HUES48 (cell line): ENCODE data around the gene SKI.
A peak's percentile ranks its signal among the peaks of the same experiment; 100 is the strongest.

ENCODE experiments used
- H3K27ac ChIP-seq: one replicate; pipeline ENCODE4 v1.7.0; 2013; ENCODE audit warnings: low read depth, low read length, inconsistent platforms
- H3K27me3 ChIP-seq: 2 replicates; pipeline ENCODE4 v1.6.1; 2013; ENCODE audit warnings: mild to moderate bottlenecking, low read length; ENCODE audit not compliant: control insufficient read depth, insufficient read depth
- H3K36me3 ChIP-seq: 2 replicates; pipeline ENCODE4 v1.6.1; 2013; ENCODE audit warnings: low read length; ENCODE audit not compliant: control insufficient read depth, insufficient read depth
- H3K4me1 ChIP-seq: 2 replicates; pipeline ENCODE4 v1.6.1; 2013; ENCODE audit warnings: mild to moderate bottlenecking, low read length; ENCODE audit not compliant: control insufficient read depth, insufficient read depth
- H3K4me3 ChIP-seq: 2 replicates; pipeline ENCODE4 v1.5.1; 2013; ENCODE audit warnings: mild to moderate bottlenecking, low read depth, low read length
- H3K9ac ChIP-seq: 2 replicates; pipeline ENCODE4 v1.6.1; 2013; ENCODE audit warnings: mild to moderate bottlenecking, low read depth, low read length, moderate library complexity
- H3K9me3 ChIP-seq: 2 replicates; pipeline ENCODE4 v1.6.1; 2013; ENCODE audit warnings: low read length; ENCODE audit not compliant: control insufficient read depth, insufficient read depth

SKI gene

DNA sequence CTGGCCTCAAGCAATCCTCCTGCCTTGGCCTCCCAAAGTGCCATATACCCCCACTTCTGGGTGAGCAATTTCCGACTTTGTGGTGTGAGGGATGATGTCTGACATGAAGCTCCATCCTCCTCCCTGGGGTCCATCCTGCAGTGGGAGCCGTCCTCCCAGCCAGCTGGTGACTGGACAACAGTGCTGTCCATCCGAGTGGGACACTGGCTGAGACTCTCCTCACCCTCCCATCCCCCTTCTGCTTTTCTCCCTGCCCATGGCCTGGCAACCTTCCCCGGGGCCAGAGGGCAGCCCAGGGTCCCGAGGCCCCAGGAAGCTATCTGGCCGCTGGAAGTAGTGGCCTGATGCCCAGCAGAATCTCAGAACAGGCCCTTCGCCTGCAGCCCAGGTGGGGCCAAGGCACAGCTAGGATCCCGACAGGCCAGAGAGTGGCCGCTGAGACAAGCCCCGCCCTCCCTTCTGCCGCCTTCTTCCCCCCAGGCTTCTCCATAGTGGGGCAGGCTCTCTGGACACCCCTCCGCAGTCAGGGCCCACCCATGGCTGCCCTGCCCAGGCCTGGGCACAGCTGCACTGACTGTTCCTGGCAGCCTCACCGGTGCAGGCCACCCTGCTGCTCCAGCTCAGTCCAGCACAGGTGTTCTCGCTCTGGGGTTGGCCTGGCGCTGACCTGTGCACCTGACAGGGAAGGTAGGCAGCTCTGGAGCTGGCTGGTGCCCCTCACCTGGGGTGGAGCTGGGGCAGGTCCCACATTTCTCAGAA is 25.1 kb upstream of the SKI start:
- no peak overlapping the region for H3K9ac ChIP-seq
- no peaks in the 10 kb centered on the region for H3K36me3 ChIP-seq
- H3K27ac ChIP-seq: no peak overlapping the region
- no peak overlapping the region for H3K4me3 ChIP-seq
- H3K4me1 ChIP-seq: peaks cover 10% of the 10 kb centered on the region; the same call in 1 of the 2 replicates
- peaks cover 7% of the 10 kb centered on the region; the same call in 1 of the 2 replicates for H3K27me3 ChIP-seq
- H3K9me3 ChIP-seq: no peaks in the 10 kb centered on the region

DNA sequence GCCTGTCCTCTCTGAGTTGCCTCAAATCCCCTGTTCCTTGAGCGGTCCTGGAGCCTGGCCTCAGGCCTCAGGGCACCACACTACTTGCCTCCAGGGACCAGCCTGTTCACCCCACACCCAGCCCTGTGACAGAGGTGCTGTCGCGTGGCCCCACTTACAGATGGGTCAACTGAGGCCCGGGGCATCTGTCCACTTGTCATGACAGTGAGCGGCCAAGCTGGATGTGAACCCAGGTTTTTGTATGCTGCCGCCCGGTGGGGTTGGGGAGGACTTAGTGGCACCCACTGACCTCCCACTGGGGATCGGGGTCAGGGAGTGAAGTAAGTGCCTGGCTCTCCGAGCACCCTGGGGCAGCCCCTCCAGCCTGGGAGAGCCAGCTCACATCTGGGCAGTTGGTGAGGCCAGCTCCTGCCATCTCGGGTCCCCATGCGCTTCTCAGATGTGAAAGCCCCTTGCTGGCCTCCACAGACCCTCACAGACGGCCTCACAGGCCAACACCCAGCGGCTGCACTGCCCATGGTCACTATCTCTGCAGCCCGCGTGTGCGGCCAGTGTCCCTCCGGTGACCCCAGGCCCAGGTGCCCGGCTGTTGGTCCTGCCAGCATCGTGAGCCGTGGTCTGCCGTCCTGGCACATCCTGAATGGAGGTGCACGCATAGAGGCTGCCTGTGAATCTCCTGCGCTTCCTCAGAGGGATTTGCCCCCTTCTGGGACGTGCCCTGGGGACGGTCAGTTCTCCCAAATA is 24.3 kb upstream of the SKI start:
- Histone ChIP-seq H3K27ac (peak overlapping the region; percentile 73), H3K4me3 (peak overlapping the region; percentile 72), H3K27me3 (peaks cover 7% of the 10 kb centered on the region; the same call in 1 of the 2 replicates), H3K9me3 (no peaks in the 10 kb centered on the region), H3K36me3 (no peaks in the 10 kb centered on the region), H3K4me1 (peaks cover 9% of the 10 kb centered on the region; the same call in 1 of the 2 replicates), H3K9ac (no peak overlapping the region)

DNA sequence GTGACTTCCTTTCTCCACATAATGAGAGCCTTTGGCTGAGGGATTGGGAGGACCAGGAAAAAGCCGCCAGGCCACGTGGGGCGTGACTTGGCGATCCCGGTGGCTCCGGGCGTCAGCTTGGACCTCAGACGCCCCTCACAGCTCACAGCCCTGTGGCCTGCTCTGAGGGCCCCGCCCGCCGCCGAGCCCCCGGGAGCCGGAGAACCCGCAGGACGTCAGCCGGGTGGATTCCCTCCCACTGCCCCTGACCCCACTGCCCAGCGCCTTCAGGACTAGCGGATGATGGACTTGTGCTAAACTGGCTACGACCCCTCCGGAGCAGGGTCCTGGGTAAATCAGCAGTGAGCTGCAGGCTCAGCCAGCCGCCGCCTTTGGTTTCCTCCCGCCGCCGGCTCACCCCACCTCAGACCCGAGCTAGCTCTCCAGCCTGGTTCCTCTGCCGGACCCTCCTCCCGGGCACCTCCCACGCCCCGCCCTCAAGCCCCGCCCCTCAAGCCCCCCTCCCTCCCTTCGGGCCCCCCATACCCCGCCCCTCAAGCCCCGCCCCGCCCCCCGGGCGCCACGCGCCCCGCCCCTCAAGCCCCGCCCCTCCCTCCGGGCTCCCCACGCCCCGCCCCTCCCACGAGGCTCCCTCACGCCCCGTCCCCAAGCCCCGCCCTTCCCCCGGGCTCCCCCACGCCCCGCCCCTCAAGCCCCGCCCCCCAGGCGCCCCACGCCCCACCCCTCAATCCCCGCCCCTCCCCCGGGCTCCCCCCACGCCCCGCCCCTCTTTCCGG is 23.5 kb upstream of the SKI start:
- no peaks in the 10 kb centered on the region for H3K36me3 ChIP-seq
- no peaks in the 10 kb centered on the region for H3K9me3 ChIP-seq
- H3K27me3 ChIP-seq: peaks cover 7% of the 10 kb centered on the region; the same call in 1 of the 2 replicates
- H3K27ac ChIP-seq: peak overlapping the region; percentile 73
- H3K9ac ChIP-seq: peak overlapping the region; percentile 54
- peaks cover 6% of the 10 kb centered on the region; the same call in 1 of the 2 replicates for H3K4me1 ChIP-seq
- H3K4me3 ChIP-seq: peak overlapping the region; percentile 72

DNA sequence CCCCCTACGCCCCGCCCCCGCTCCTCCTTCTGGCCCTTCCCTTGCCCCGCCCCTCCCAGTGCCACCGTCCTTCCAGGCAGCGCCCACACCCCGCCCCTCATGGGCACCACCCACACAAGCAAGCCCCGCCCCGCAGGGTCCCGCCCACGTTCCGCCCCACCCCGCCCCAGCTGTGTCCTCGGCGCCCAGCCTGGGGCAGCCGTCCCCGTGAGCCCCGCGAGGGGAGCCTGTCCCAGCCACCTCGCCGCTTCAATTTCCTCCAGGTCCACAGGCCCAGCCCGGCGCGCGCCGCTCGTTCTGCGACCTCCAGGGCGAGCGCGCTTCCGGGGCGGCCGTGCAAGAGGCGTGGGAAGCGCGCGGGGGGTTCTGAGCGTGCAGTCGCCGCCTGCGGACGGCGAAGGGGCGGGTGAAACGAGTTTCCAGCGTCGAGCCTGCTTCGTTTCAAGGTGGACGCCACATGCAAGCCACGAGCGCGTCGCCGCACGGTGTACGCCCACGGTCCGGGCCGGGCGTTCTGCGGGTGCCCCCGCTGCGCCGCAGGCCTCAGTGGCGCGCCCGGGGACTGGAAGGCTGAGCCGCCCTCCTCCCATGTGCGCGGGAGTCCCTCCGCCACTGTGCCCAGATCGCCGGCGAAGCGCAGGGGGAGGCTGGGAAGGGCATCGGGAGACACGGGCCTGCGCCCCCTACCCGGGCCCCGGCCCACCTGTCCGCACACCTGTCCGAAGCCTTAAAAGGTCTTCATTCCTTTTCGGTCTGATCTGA is 22.7 kb upstream of the SKI start:
- peaks cover 6% of the 10 kb centered on the region; the same call in 1 of the 2 replicates for H3K4me1 ChIP-seq
- no peaks in the 10 kb centered on the region for H3K9me3 ChIP-seq
- H3K4me3 ChIP-seq: peak overlapping the region; percentile 64
- no peaks in the 10 kb centered on the region for H3K36me3 ChIP-seq
- peaks cover 7% of the 10 kb centered on the region; the same call in 1 of the 2 replicates for H3K27me3 ChIP-seq
- H3K27ac ChIP-seq: no peak overlapping the region
- H3K9ac ChIP-seq: no peak overlapping the region

DNA sequence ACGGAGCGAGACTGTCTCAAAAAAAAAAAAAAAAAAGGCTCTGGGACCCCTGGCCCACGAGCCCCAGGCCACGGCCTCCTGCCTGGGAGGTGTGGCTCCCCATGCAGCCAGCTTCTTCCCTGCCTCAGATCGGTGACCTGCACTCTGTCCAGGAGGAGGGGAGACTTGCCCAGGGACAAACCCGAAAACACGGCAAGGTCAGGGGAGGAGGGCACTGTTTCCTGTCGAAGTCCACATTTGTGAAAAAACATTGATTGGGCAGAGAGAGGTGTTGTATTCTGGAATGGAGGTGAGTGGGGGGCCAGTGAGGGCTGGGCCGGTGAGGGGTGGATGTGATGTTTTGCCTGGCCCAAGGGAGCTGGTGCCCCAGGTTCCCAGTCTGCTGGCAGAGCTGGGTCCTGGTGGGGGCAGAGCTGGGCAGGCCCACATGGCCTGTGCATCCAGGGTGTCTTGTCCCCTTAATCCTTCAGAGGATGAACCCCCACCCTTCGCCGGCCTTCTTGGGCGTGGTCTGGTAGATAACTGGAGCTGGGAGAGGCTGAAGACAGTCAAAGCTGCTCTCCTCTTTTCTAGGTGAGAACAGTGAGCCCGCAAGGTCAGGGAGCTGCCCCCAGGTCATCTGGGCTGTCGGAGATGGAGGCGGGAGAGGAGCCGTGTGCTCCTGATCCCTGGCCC is 21.2 kb upstream of the SKI start:
- Histone ChIP-seq H3K4me1 (peaks cover 6% of the 10 kb centered on the region; the same call in 1 of the 2 replicates), H3K27ac (no peak overlapping the region), H3K36me3 (no peaks in the 10 kb centered on the region), H3K9me3 (no peaks in the 10 kb centered on the region), H3K27me3 (peaks cover 7% of the 10 kb centered on the region; the same call in 1 of the 2 replicates), H3K9ac (no peak overlapping the region), H3K4me3 (no peak overlapping the region)

DNA sequence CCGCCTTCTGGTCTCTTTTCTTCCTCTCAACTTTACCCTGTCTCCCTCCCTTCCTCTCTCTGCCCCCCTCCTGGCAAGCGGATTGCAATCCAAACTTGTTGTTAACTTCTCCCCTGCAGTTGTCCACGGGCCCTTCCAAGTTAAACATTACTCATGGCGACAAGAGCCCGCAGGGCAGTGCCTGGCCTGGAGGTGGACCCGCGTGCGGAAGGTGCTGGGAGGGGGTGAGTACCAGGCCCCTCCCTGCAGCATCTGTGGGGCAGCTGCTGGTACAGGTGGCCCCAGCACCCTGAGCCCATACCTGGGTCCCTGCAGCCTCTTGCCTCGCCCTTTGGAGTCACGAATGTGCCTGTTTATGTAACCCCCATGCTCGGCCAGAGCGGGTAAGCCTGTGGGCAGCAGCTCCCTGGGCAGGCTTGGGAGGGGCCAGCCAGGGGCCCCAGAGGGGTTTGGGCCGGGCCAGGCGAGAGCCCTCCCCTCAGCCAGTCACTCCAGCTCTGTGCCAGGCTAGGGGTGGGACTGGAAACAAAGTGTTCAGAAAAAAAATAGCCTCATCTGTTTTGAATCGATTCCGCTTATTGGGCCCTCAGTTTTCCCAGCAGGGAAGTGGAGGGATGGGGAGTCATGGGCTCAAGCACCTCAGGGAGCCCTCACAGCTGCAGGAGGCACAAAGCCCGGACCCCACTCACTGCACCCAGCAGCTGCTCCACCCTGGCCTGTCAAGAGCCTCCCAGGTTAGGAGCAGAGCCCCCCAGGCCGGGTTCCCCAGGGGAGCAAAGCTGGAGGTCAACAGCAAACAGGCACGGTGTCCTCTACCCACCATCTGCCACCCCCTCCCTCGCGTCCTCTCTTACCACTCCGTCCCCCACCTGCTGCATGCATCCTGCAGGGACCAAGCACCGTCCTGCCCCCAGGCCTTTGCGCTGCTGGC is 19.5 kb upstream of the SKI start:
- H3K27ac ChIP-seq: no peak overlapping the region
- peaks cover 17% of the 10 kb centered on the region for H3K4me1 ChIP-seq
- H3K27me3 ChIP-seq: peaks cover 7% of the 10 kb centered on the region; the same call in 1 of the 2 replicates
- H3K36me3 ChIP-seq: no peaks in the 10 kb centered on the region
- no peak overlapping the region for H3K9ac ChIP-seq
- no peaks in the 10 kb centered on the region for H3K9me3 ChIP-seq
- H3K4me3 ChIP-seq: no peak overlapping the region

DNA sequence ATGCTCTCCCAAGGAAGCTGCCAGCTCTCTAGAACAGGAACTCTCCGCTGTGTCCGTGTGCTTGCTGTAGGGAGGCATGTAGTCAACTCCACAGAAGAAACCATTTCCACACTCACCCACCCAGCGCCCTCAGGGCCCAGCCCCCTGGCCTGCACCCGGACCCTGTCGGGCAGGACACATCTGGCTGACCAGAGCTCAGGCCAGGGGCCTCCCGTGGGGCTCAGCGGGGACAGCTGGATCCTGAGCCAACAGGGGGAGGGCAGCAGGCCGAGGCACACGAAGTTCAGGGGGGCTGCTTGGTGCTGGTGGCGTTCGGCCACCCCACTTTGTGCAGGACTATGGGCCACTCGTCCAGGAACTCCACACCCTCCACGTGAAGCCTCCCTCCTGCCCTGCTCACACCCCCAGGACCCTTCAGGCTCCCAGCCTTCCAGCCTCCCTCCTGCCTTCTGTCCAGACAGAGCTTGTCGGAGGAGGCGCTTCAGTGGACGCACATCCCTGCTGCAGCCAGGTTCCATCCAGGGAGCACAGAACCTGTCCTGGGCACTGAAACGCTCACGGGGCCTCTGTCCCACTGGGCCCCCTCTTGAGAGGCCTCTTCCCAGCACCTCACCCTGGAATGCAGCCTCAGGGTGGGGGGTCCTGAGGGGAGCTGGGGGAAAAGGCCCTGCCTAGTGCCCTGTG is 18.6 kb upstream of the SKI start:
- Histone ChIP-seq H3K27me3 (peaks cover 7% of the 10 kb centered on the region; the same call in 1 of the 2 replicates), H3K36me3 (no peaks in the 10 kb centered on the region), H3K4me1 (peaks cover 15% of the 10 kb centered on the region), H3K9ac (no peak overlapping the region), H3K9me3 (no peaks in the 10 kb centered on the region), H3K27ac (no peak overlapping the region), H3K4me3 (no peak overlapping the region)

DNA sequence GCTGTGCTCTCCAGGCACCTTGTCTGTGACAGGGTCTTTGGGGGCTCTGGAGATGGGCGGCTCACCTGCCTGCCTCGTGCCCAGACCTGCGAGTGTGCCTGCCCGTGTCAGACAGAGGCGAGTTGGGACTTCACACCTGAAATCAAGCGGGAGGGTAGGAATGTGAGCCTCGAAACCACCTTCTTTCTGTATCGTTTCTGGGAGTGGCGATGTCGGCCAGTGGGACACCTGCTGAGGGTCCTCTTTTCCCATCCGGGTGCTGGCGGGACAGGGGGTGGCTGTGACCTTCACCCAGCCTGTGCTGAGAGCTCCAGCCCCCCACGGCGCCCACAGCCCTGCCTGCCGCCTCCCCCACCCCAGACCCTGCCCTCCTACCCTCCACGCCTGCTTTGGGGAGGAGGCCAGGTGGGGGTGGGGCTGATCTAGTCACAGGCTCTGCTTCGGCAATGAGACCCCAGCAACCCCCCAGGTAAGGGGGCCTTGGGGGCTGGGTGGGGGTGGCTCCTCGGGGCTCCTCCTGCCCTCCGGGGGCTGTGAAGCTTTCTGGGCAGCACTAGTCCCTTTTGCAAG is 17.9 kb upstream of the SKI start:
- H3K9ac ChIP-seq: no peak overlapping the region
- peaks cover 15% of the 10 kb centered on the region for H3K4me1 ChIP-seq
- no peak overlapping the region for H3K4me3 ChIP-seq
- H3K36me3 ChIP-seq: no peaks in the 10 kb centered on the region
- H3K27me3 ChIP-seq: peaks cover 7% of the 10 kb centered on the region; the same call in 1 of the 2 replicates
- H3K9me3 ChIP-seq: no peaks in the 10 kb centered on the region
- no peak overlapping the region for H3K27ac ChIP-seq

DNA sequence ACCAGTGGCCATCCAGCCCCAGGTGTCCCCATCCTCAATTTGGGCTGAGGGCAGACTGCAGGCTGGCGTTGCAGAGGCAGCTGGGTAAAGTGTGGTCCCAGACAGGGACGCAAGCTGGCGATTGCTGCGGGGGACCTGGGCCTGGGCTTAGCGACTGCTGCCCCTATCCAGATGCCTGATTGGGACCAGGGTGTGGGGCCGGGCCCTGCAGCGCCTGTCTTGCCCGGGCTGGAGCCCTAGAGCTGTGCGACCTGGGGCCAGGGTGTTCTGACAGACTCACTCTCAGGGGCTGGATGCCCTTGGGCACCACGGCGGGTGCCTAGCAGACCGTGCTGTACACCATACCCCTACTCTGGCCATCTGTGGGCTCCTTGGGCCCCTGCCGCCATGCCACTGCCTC is 17.3 kb upstream of the SKI start:
- H3K4me1 ChIP-seq: peaks cover 15% of the 10 kb centered on the region
- no peaks in the 10 kb centered on the region for H3K9me3 ChIP-seq
- H3K4me3 ChIP-seq: no peak overlapping the region
- no peak overlapping the region for H3K27ac ChIP-seq
- peaks cover 6% of the 10 kb centered on the region; the same call in 1 of the 2 replicates for H3K27me3 ChIP-seq
- no peaks in the 10 kb centered on the region for H3K36me3 ChIP-seq
- H3K9ac ChIP-seq: no peak overlapping the region
